Stimulated activated CD8-positive, alpha-beta memory T cell treated with anti-CD3 and anti-CD28 coated beads, Interleukin-7, amount 100 ng/mL, for 48 hours (primary cell): ENCODE measurements around the gene TTYH1.
"Not testable (repeated sequence)": the region's sequence is repeated elsewhere in the genome, so short reads cannot be mapped to it uniquely, and the experiment has no call there.

Experiments used
- DNase-seq, 2 donors: peaks; one replicate each; pipeline ENCODE4 v3.0.0-alpha.2; 2020; ENCODE audit warnings: low read depth in 1 of 2; ENCODE audit errors: extremely low read depth in 1 of 2

TTYH1 gene

GRCh38 chr19:54458648-54459281, 43.5 kb downstream of the TTYH1 start:
- DNase-seq, result no peak

GRCh38 chr19:54459282-54460229, 44.3 kb downstream of the TTYH1 start:
- DNase-seq, result no peak

GRCh38 chr19:54460230-54461005, 45.2 kb downstream of the TTYH1 start:
- DNase-seq, result no peak

GRCh38 chr19:54461210-54461609, 45.9 kb downstream of the TTYH1 start:
- no peak for DNase-seq

- DNase-seq, result no peak
Observed at GRCh38 chr19:54461613-54462012, 46.3 kb downstream of the TTYH1 start.

- no peak for DNase-seq
Observed at GRCh38 chr19:54462047-54462654, 46.9 kb downstream of the TTYH1 start.

GRCh38 chr19:54462655-54463530, 47.6 kb downstream of the TTYH1 start:
- peak in 1 of 2 donors; percentile 45 for DNase-seq

- peak; percentile 82 to 98 for DNase-seq
Observed at GRCh38 chr19:54463531-54464043, 48.3 kb downstream of the TTYH1 start, which contains the start of gene LENG9. TSS of gene LENG9 (minus strand) at chr19:54463778. CDS start at chr19:54463526, 252 bp downstream.

- peak; percentile 66 to 92 for DNase-seq
Observed at GRCh38 chr19:54464044-54464629, 48.9 kb downstream of the TTYH1 start.

GRCh38 chr19:54464630-54465425, 49.6 kb downstream of the TTYH1 start:
- DNase-seq, result peak; percentile 73 to 87

GRCh38 chr19:54465426-54466109, 50.3 kb downstream of the TTYH1 start:
- no peak for DNase-seq

GRCh38 chr19:54466110-54466480, 50.8 kb downstream of the TTYH1 start:
- DNase-seq, result not testable (repeated sequence)

- DNase-seq, result no peak
Observed at GRCh38 chr19:54469496-54469934, 54.3 kb downstream of the TTYH1 start.

GRCh38 chr19:54470276-54470887, 55.1 kb downstream of the TTYH1 start:
- DNase-seq, result no peak

GRCh38 chr19:54470991-54471782, 55.9 kb downstream of the TTYH1 start:
- DNase-seq, result no peak

GRCh38 chr19:54473071-54473891, 58.0 kb downstream of the TTYH1 start, which contains the start of gene CDC42EP5:
TSS of gene CDC42EP5 (minus strand) at chr19:54473296. CDS start at chr19:54465547, 7,749 bp downstream.
- no peak for DNase-seq
